K562 (cell line): ENCODE results near the gene YJEFN3. TPM values are rescaled to one million over a fixed set of nuclear protein-coding genes. Genes with fewer than 3 reads are reported as not detected.

Experiments
- ARID1B ChIP-seq: fragments of 450-650 bp; IDR thresholded peaks from 2 replicates; pipeline ENCODE4 v1.6.1; 2016; ENCODE audit warnings: antibody characterized with exemption, mild to moderate bottlenecking, inconsistent platforms
- CREM ChIP-seq: IDR thresholded peaks from 2 replicates; pipeline ENCODE4 v1.6.1; 2014; ENCODE audit warnings: antibody characterized with exemption, low read depth
- EGR1 ChIP-seq: fragments of 450-650 bp; conservative IDR thresholded peaks from 2 replicates; pipeline ENCODE4 v1.6.1; 2017; ENCODE audit warnings: mild to moderate bottlenecking
- EP400 ChIP-seq: fragments of 450-650 bp; IDR thresholded peaks from 2 replicates; pipeline ENCODE4 v1.6.1; 2017; ENCODE audit warnings: antibody characterized with exemption, mild to moderate bottlenecking, moderate library complexity
- ETV5 ChIP-seq: sonication (generic); formaldehyde crosslinking; IDR thresholded peaks from 2 replicates; pipeline ENCODE4 v1.4.0; 2020; ENCODE audit warnings: low read depth, mild to moderate bottlenecking, missing genetic modification reagents
- GABPB1 ChIP-seq: sonication (generic); formaldehyde crosslinking; IDR thresholded peaks from 2 replicates; pipeline ENCODE4 v1.8.0; 2022; ENCODE audit warnings: mild to moderate bottlenecking, missing genetic modification reagents
- GTF2E2 ChIP-seq: fragments of 200-800 bp; sonication (Bioruptor generic); IDR thresholded peaks from 2 replicates; pipeline ENCODE4 v1.6.1; 2016; ENCODE audit warnings: missing genetic modification characterization, missing compliant biosample characterization
- KDM4B ChIP-seq, 2 experiments: fragments of 450-650 bp in 1 of 2; sonication (generic) in 1 of 2; IDR thresholded peaks; 2 replicates each; pipeline ENCODE4 v1.6.1; 2016 to 2017; ENCODE audit warnings: borderline replicate concordance in 2 of 2, antibody characterized with exemption in 1 of 2, low read depth in 1 of 2, mild to moderate bottlenecking in 1 of 2
- KLF1 ChIP-seq: fragments of 450-650 bp; IDR thresholded peaks from 2 replicates; pipeline ENCODE4 v1.6.1; 2016; ENCODE audit warnings: missing genetic modification characterization, missing compliant biosample characterization
- L3MBTL2 ChIP-seq: fragments of 450-650 bp; IDR thresholded peaks from 2 replicates; pipeline ENCODE4 v1.6.1; 2016; ENCODE audit warnings: mild to moderate bottlenecking, moderate library complexity
- MNT ChIP-seq, 2 experiments: fragments of 450-650 bp; conservative IDR thresholded peaks; 2 replicates each; pipeline ENCODE4 v1.6.1; 2017; ENCODE audit warnings: mild to moderate bottlenecking in 2 of 2, moderate library complexity in 2 of 2
- NCOA4 ChIP-seq: fragments of 450-650 bp; IDR thresholded peaks from 2 replicates; pipeline ENCODE4 v1.6.1; 2018; ENCODE audit warnings: mild to moderate bottlenecking; ENCODE audit not compliant: partially characterized antibody
- NFRKB ChIP-seq: fragments of 450-650 bp; IDR thresholded peaks from 2 replicates; pipeline ENCODE4 v1.6.1; 2016; ENCODE audit warnings: low read depth
- NR2C1 ChIP-seq, 2 experiments: fragments of 450-650 bp; IDR thresholded peaks; 2 replicates each; pipeline ENCODE4 v1.6.1; 2017; ENCODE audit warnings: mild to moderate bottlenecking in 2 of 2, antibody characterized with exemption in 1 of 2, inconsistent platforms in 1 of 2, missing compliant biosample characterization in 1 of 2, missing genetic modification characterization in 1 of 2
- SMAD2 ChIP-seq: fragments of 150-350 bp; IDR thresholded peaks from 2 replicates; pipeline ENCODE4 v1.6.1; 2014; ENCODE audit warnings: low read depth, mild to moderate bottlenecking, low read length
- SMARCE1 ChIP-seq: fragments of 450-650 bp; IDR thresholded peaks from 2 replicates; pipeline ENCODE4 v1.7.1; 2016; ENCODE audit warnings: mild to moderate bottlenecking
- SNIP1 ChIP-seq: fragments of 450-650 bp; IDR thresholded peaks from 2 replicates; pipeline ENCODE4 v1.7.1; 2017; ENCODE audit warnings: low read depth, mild to moderate bottlenecking
- SUPT5H ChIP-seq: fragments of 450-650 bp; IDR thresholded peaks from 2 replicates; pipeline ENCODE4 v1.6.1; 2016
- TRIM25 ChIP-seq: fragments of 450-650 bp; IDR thresholded peaks from 2 replicates; pipeline ENCODE4 v1.7.0; 2016; ENCODE audit warnings: borderline replicate concordance
- YY1 ChIP-seq, 3 experiments: IDR thresholded peaks; 2 replicates each; pipeline ENCODE4 v1.6.1; 2011; ENCODE audit warnings: low read length in 2 of 3, mild to moderate bottlenecking in 2 of 3, moderate library complexity in 2 of 3, borderline replicate concordance in 1 of 3, control low read depth in 1 of 3, low read depth in 1 of 3; ENCODE audit not compliant: insufficient read depth in 3 of 3, insufficient replicate concordance in 2 of 3, control insufficient read depth in 1 of 3, insufficient read length in 1 of 3; ENCODE audit errors: extremely low read depth in 1 of 3
- ZBTB8A ChIP-seq: fragments of 450-650 bp; IDR thresholded peaks from 2 replicates; pipeline ENCODE4 v1.6.1; 2018; ENCODE audit warnings: mild to moderate bottlenecking, moderate library complexity; ENCODE audit not compliant: partially characterized antibody
- ZKSCAN1 ChIP-seq: fragments of 150-350 bp; IDR thresholded peaks from 2 replicates; pipeline ENCODE4 v1.6.1; 2016; ENCODE audit warnings: low read depth, low read length
- ZNF57 ChIP-seq: fragments of 450-650 bp; formaldehyde crosslinking; IDR thresholded peaks from 2 replicates; pipeline ENCODE4 v1.4.0; 2020; ENCODE audit warnings: mild to moderate bottlenecking, moderate library complexity
- ZNF76 ChIP-seq: fragments of 250-450 bp; sonication (Bioruptor Pico); IDR thresholded peaks from 2 replicates; pipeline ENCODE4 v1.4.0; 2020; ENCODE audit warnings: mild to moderate bottlenecking, moderate library complexity, borderline replicate concordance
- ZNF764 ChIP-seq: fragments of 250-450 bp; sonication (Bioruptor Pico); IDR thresholded peaks from 2 replicates; pipeline ENCODE4 v1.4.0; 2020; ENCODE audit warnings: low read depth, mild to moderate bottlenecking, moderate library complexity
- polyA plus RNA-seq, 8 experiments: library from polyadenylated mRNA; depleted of rRNA in 4 of 8; stranded (reverse) in 5 of 8; unstranded in 3 of 8; fragments of >200 nt; fragmentation: Nextera tagmentation in 2 of 8; fragmentation: Illumina TruSeq in 1 of 8; extraction: Ambion mirVana in 2 of 8; extraction: Trizol in 1 of 8; gene quantifications; 2 replicates each; pipeline versions ENCODE4 v1.2.1 to v1.2.3, GENCODE V29; 2011 to 2014; ENCODE audit warnings: inconsistent platforms in 1 of 8, missing spikeins in 1 of 8
- total RNA-seq, 7 experiments: library from RNA; depleted of rRNA in 6 of 7; stranded (reverse); fragments of >200 nt in 6 of 7; fragmentation: Illumina TruSeq in 2 of 7; extraction: Trizol in 2 of 7; gene quantifications; 2 replicates each; pipeline versions ENCODE4 v1.2.1 to v1.2.3, GENCODE V29; 2011 to 2021; ENCODE audit warnings: low replicate concordance in 1 of 7

Gene YJEFN3
- total and polyA plus RNA-seq, 9 of the 15 experiments (the other 6 are each of a cell fraction or from before 2014, with no cell fraction given) = 0.04 to 5.8 (median 1.3) TPM; not detected in 1

GRCh38 chr19:19488875-19489690 lies 39.6 kb upstream of the YJEFN3 start (continued):
- peak; percentile 25; the same call in 1 of the 2 replicates for TF ChIP-seq EGR1
- peak; percentile 12; the same call in 1 of the 2 replicates for TF ChIP-seq ARID1B
- TF ChIP-seq SMAD2 = no peak
- TF ChIP-seq KDM4B (IDR thresholded peaks at IDR 0.05; ENCODE audit: borderline replicate concordance in 2 of 2, low read depth in 1 of 2) = peak in 1 of 2 experiments; percentile 70; a peak in 1 of 4 replicates
- TF ChIP-seq GABPB1 (CRISPR knock-in tag) = peak; percentile 88
- TF ChIP-seq TRIM25 = no peak
- peak; percentile 23; the same call in 1 of the 2 replicates for TF ChIP-seq SMARCE1
- TF ChIP-seq KLF1 (tag) = no peak; the same call in 1 of the 2 replicates
- peak; percentile 85 for TF ChIP-seq NFRKB
- no peak for TF ChIP-seq ZBTB8A
- peak; percentile 85 for TF ChIP-seq EP400
- peak; percentile 33; the same call in 1 of the 2 replicates for TF ChIP-seq L3MBTL2
- TF ChIP-seq SNIP1 = no peak
- peak; percentile 82; the same call in 1 of the 2 replicates for TF ChIP-seq GTF2E2 (tag)
- TF ChIP-seq NCOA4 = no peak
- TF ChIP-seq ZNF76 = no peak
- peak; percentile 93 to 100 (median 99) for TF ChIP-seq YY1 (IDR thresholded peaks at IDR 0.05; ENCODE audit: borderline replicate concordance in 1 of 3, control insufficient read depth in 1 of 3, extremely low read depth in 1 of 3, insufficient read depth in 3 of 3, insufficient read length in 1 of 3, insufficient replicate concordance in 2 of 3, low read depth in 1 of 3, low read length in 2 of 3)
- peak; percentile 54; the same call in 1 of the 2 replicates for TF ChIP-seq ETV5
- TF ChIP-seq ZKSCAN1 = 0 out of 2 replicates have a peak, but pooled peaks have one; percentile 29
- TF ChIP-seq MNT (conservative IDR thresholded peaks at IDR 0.05) = peak; percentile 55 to 67; a peak in 3 of 4 replicates
- TF ChIP-seq ZNF764 (CRISPR knock-in tag) = no peak
- peak; percentile 73 for TF ChIP-seq CREM
- no peak for TF ChIP-seq ZNF57
- peak; percentile 42; the same call in 1 of the 2 replicates for TF ChIP-seq SUPT5H
- TF ChIP-seq NR2C1 (IDR thresholded peaks at IDR 0.05) = peak; percentile 84; the same call in 1 of the 2 replicates
- TF ChIP-seq NR2C1 (tag; IDR thresholded peaks at IDR 0.05) = peak; percentile 49
